Mucosa of rectum (tissue), 2 donors: Measurements from ENCODE around the gene SCN9A.
"Not testable (repeated sequence)": the region's sequence is repeated elsewhere in the genome, so short reads cannot be mapped to it uniquely, and the experiment has no call there.

ENCODE experiments used
- H3K27ac ChIP-seq, 2 donors: one replicate each; pipeline ENCODE4 v1.7.0; 2013; ENCODE audit warnings: inconsistent platforms in 2 of 2, low read depth in 2 of 2, low read length in 2 of 2
- H3K27me3 ChIP-seq, 2 donors: one replicate each; pipeline ENCODE4 v1.7.0; 2013; ENCODE audit warnings: low read length in 2 of 2; ENCODE audit not compliant: control insufficient read depth in 2 of 2, insufficient read depth in 2 of 2
- H3K36me3 ChIP-seq, 2 donors: one replicate each; pipeline ENCODE4 v1.7.0; 2013; ENCODE audit warnings: low read length in 2 of 2; ENCODE audit not compliant: control insufficient read depth in 2 of 2, insufficient read depth in 2 of 2
- H3K4me1 ChIP-seq, 2 donors: one replicate each; pipeline ENCODE4 v1.7.0; 2013; ENCODE audit warnings: low read length in 2 of 2, mild to moderate bottlenecking in 1 of 2; ENCODE audit not compliant: control insufficient read depth in 2 of 2, insufficient read depth in 2 of 2
- H3K4me3 ChIP-seq, 2 donors: one replicate each; pipeline ENCODE4 v1.7.0; 2013; ENCODE audit warnings: low read length in 2 of 2
- H3K9ac ChIP-seq, 2 donors: one replicate each; pipeline ENCODE4 v1.7.0; 2013; ENCODE audit warnings: low read length in 2 of 2, low read depth in 1 of 2, mild to moderate bottlenecking in 1 of 2
- H3K9me3 ChIP-seq, 2 donors: one replicate each; pipeline ENCODE4 v1.7.0; 2013; ENCODE audit warnings: low read length in 2 of 2; ENCODE audit not compliant: control insufficient read depth in 2 of 2
- donor health status: healthy.
- donor health status: Normal muscosa, but diverticular disease.

SCN9A gene

GRCh38 chr2:166230724-166231070 is 145.0 kb downstream of the SCN9A start:
- H3K36me3 ChIP-seq: no peaks in the 10 kb centered on the region
- H3K4me1 ChIP-seq: peaks cover 0 to 2% of the 10 kb centered on the region in 2 donors
- H3K9me3 ChIP-seq: no peaks in the 10 kb centered on the region
- no peaks in the 10 kb centered on the region for H3K27me3 ChIP-seq
- H3K4me3 ChIP-seq: no peak overlapping the region
- H3K27ac ChIP-seq: no peak overlapping the region
- no peak overlapping the region for H3K9ac ChIP-seq

DNA sequence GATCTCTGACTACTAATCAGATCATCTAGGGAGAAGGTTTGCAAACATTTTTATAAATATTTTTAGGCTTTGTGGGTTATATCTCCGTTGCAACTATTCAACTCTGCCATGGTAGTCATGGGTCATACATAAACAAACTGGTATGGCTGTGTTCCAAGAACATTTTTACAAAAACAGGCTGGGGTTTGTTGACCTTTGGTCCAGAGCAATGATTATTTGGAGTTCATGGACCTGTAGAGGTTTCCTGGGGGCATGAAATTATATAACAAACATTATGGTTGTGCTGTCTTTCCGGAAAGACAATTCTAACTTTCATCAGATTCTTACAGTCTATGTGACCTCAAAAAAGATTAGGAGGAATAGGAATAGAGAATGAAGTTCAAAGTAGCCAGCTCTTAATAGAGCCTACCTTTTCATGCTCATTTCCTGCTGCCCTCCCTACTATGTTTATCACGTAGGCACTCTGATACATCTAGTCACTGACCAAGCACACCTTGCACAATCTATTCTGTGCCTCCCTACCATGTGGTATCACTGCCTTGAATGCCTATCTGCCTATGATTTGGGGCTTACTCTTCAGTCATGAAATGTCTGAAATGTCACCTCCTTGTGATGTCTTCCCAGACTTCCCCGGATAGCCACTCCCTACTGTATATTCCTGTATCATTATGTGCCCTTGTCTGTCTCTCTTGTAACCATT is 145.6 kb downstream of the SCN9A start:
- H3K36me3 ChIP-seq: no peaks in the 10 kb centered on the region
- H3K27me3 ChIP-seq: no peaks in the 10 kb centered on the region
- no peak overlapping the region for H3K27ac ChIP-seq
- H3K4me3 ChIP-seq: no peak overlapping the region
- H3K4me1 ChIP-seq: peaks cover 0 to 2% of the 10 kb centered on the region in 2 donors
- H3K9me3 ChIP-seq: no peaks in the 10 kb centered on the region
- no peak overlapping the region for H3K9ac ChIP-seq

DNA sequence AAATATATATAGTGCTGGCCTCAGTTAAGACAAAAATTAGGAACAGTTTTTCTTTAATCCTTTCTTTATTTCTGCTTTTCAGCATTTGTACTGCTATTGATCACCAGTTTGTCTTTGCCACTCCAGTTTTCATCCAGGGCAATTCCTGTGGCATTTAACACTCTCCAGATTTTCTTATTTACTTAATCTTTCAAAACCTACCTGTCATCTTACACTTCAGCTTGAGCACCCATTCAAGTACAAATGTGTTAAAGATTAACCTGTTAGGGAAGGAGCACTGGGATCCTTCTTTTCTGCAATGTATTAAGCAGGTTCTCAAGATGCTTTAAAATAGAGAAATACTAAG is 146.1 kb downstream of the SCN9A start:
- Histone ChIP-seq H3K9me3 (no peaks in the 10 kb centered on the region), H3K27ac (no peak overlapping the region), H3K36me3 (no peaks in the 10 kb centered on the region), H3K27me3 (no peaks in the 10 kb centered on the region), H3K9ac (no peak overlapping the region), H3K4me3 (no peak overlapping the region), H3K4me1 (peaks cover 0 to 2% of the 10 kb centered on the region in 2 donors)

- Histone ChIP-seq H3K9ac (no peak overlapping the region), H3K36me3 (no peaks in the 10 kb centered on the region), H3K4me1 (no peaks in the 10 kb centered on the region), H3K4me3 (no peak overlapping the region), H3K27me3 (no peaks in the 10 kb centered on the region), H3K9me3 (no peaks in the 10 kb centered on the region), H3K27ac (no peak overlapping the region)
These were observed 151.5 kb downstream of the SCN9A start for GRCh38 chr2:166224197-166224596.

DNA sequence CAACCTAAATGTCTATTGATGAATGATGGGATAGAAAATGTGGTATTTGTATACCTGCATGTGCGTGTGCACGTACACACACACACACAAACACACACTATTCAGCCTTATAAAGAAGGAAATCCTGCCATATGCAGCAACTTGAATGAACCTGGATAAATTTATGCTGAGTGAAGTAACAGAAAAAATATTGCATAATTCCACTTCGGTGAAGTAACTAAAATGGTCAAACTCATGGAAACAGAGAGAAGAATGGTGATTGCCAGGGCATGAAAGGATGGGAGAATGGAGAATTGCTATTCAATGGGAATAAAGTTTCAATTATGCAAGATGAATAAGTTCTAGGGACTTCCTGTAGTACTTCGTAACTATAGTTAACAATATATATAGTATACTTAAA is 152.4 kb downstream of the SCN9A start:
- H3K9me3 ChIP-seq: no peaks in the 10 kb centered on the region
- no peaks in the 10 kb centered on the region for H3K27me3 ChIP-seq
- H3K36me3 ChIP-seq: no peaks in the 10 kb centered on the region
- no peak overlapping the region for H3K4me3 ChIP-seq
- no peaks in the 10 kb centered on the region for H3K4me1 ChIP-seq
- no peak overlapping the region for H3K27ac ChIP-seq
- H3K9ac ChIP-seq: no peak overlapping the region

GRCh38 chr2:166211079-166211478 is 164.7 kb downstream of the SCN9A start:
- Histone ChIP-seq H3K9ac (no peak overlapping the region), H3K4me1 (no peaks in the 10 kb centered on the region), H3K27me3 (no peaks in the 10 kb centered on the region), H3K4me3 (no peak overlapping the region), H3K27ac (no peak overlapping the region), H3K9me3 (no peaks in the 10 kb centered on the region), H3K36me3 (no peaks in the 10 kb centered on the region)

DNA sequence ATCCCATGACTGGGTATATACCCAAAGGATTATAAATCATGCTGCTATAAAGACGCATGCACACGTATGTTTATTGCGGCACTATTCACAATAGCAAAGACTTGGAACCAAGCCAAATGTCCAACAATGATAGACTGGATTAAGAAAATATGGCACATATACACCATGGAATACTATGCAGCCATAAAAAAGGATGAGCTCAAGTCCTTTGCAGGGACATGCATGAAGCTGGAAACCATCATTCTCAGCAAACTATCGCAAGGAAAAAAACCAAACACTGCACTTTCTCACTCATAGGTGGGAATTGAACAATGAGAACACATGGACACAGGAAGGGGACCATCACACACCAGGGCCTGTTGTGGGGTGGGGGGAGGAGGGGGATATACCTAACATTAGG is 165.8 kb downstream of the SCN9A start:
- not testable (repeated sequence) for H3K27ac ChIP-seq, H3K27me3 ChIP-seq, H3K9ac ChIP-seq, H3K4me3 ChIP-seq, H3K4me1 ChIP-seq, H3K36me3 ChIP-seq, H3K9me3 ChIP-seq

DNA sequence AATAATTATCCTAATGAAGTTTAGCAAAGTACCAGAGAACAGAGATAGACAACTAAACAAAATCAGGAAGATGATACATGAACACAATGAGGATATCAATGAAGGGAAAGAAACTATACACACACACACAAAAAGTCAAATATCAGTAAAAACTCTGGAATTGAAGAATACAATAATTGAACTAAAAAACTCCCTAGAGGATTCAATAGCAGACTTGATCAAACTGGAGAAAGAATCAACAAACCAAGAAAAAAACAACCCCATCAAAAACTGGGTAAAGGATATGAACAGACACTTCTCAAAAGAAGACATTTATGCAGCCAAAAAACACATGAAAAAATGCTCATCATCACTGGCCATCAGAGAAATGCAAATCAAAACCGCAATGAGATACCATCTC is 166.4 kb downstream of the SCN9A start:
- H3K9me3 ChIP-seq, H3K27me3 ChIP-seq, H3K36me3 ChIP-seq, H3K9ac ChIP-seq, H3K4me3 ChIP-seq, H3K4me1 ChIP-seq, H3K27ac ChIP-seq: not testable (repeated sequence)

- H3K4me1 ChIP-seq, H3K4me3 ChIP-seq, H3K27ac ChIP-seq, H3K27me3 ChIP-seq, H3K9me3 ChIP-seq, H3K9ac ChIP-seq, H3K36me3 ChIP-seq: not testable (repeated sequence)
These were observed 169.6 kb downstream of the SCN9A start for GRCh38 chr2:166206153-166206552.

- no peaks in the 10 kb centered on the region for H3K9me3 ChIP-seq
- no peak overlapping the region for H3K9ac ChIP-seq
- H3K4me3 ChIP-seq: no peak overlapping the region
- H3K36me3 ChIP-seq: peaks cover 0 to 2% of the 10 kb centered on the region in 2 donors
- no peak overlapping the region for H3K27ac ChIP-seq
- H3K4me1 ChIP-seq: no peaks in the 10 kb centered on the region
- H3K27me3 ChIP-seq: no peaks in the 10 kb centered on the region
These were observed 173.0 kb downstream of the SCN9A start for GRCh38 chr2:166202778-166203177.

DNA sequence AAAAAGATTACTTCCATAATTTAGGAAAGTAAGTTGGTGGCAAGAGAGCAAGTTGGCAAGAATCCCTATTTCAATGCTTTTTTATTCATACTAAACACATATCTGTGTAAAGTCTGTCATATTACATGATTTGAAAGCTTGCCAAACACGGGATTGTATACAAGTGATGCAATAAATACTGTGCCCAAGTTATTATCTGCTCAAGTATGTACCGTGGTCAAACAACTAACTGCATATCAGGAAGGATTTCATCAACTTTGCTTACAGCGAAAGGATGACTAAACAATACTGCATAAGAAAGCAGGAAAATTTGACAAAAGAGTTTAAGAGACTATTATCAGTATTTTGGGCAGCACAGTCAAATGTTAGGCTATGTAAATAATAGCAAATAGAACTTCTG is 178.3 kb downstream of the SCN9A start:
- Histone ChIP-seq H3K27ac (no peak overlapping the region), H3K9ac (no peak overlapping the region), H3K4me1 (no peaks in the 10 kb centered on the region), H3K36me3 (peaks cover 0 to 2% of the 10 kb centered on the region in 2 donors), H3K27me3 (no peaks in the 10 kb centered on the region), H3K9me3 (no peaks in the 10 kb centered on the region), H3K4me3 (no peak overlapping the region)
